Measurements from ENCODE around the gene RHOT2. TPM values are rescaled to one million over a fixed set of nuclear protein-coding genes. Genes with fewer than 3 reads are reported as not detected.

The RHOT2 gene
- total and polyA plus RNA-seq, 9 of the 15 experiments (the other 6 are each of a cell fraction or from before 2014, with no cell fraction given), result 5.0 to 373 (median 112) TPM

DNA sequence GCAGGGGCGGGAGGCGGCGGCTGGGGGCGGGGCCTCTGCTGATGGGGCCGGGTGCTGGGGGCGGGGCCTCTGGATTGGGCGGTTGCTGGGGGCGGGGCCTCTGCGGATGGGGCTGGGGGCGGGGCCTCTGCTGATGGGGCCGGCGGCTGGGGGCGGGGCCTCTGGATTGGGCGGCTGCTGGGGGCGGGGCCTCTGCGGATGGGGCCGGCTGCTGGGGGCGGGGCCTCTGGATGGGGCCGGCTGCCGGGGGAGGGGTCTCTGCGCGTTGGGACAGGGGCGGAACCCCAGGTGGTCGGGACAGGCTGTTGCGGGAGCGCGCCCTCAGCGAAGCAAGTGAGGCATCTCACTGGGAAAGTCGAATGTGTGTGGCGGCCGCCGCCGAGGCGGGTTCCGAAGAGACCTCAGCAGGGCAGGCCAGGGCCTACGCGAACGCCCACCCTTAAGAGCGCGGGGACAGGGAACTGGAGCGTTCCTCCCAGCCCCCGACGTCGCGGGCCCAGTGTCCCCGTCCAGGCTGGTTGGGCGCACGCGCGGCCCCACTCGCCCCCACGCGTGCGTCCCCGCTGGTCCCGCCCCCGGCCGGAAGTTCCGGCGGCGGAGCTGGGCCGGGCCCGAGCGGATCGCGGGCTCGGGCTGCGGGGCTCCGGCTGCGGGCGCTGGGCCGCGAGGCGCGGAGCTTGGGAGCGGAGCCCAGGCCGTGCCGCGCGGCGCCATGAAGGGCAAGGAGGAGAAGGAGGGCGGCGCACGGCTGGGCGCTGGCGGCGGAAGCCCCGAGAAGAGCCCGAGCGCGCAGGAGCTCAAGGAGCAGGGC, 12.1 kb downstream of the RHOT2 start, which contains the start of gene STUB1 (continued):
- no peak for TF ChIP-seq PURB (CRISPR knock-in tag; IDR thresholded peaks at IDR 0.05; ENCODE audit: low read depth)
- no peak for TF ChIP-seq SRF (CRISPR knock-in tag; IDR thresholded peaks at IDR 0.05)
- TF ChIP-seq, protein P1, sequence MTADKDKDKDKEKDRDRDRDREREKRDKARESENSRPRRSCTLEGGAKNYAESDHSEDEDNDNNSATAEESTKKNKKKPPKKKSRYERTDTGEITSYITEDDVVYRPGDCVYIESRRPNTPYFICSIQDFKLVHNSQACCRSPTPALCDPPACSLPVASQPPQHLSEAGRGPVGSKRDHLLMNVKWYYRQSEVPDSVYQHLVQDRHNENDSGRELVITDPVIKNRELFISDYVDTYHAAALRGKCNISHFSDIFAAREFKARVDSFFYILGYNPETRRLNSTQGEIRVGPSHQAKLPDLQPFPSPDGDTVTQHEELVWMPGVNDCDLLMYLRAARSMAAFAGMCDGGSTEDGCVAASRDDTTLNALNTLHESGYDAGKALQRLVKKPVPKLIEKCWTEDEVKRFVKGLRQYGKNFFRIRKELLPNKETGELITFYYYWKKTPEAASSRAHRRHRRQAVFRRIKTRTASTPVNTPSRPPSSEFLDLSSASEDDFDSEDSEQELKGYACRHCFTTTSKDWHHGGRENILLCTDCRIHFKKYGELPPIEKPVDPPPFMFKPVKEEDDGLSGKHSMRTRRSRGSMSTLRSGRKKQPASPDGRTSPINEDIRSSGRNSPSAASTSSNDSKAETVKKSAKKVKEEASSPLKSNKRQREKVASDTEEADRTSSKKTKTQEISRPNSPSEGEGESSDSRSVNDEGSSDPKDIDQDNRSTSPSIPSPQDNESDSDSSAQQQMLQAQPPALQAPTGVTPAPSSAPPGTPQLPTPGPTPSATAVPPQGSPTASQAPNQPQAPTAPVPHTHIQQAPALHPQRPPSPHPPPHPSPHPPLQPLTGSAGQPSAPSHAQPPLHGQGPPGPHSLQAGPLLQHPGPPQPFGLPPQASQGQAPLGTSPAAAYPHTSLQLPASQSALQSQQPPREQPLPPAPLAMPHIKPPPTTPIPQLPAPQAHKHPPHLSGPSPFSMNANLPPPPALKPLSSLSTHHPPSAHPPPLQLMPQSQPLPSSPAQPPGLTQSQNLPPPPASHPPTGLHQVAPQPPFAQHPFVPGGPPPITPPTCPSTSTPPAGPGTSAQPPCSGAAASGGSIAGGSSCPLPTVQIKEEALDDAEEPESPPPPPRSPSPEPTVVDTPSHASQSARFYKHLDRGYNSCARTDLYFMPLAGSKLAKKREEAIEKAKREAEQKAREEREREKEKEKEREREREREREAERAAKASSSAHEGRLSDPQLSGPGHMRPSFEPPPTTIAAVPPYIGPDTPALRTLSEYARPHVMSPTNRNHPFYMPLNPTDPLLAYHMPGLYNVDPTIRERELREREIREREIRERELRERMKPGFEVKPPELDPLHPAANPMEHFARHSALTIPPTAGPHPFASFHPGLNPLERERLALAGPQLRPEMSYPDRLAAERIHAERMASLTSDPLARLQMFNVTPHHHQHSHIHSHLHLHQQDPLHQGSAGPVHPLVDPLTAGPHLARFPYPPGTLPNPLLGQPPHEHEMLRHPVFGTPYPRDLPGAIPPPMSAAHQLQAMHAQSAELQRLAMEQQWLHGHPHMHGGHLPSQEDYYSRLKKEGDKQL (CRISPR knock-in tag; IDR thresholded peaks at IDR 0.05; ENCODE audit: borderline replicate concordance), result no peak
- TF ChIP-seq LEF1 (IDR thresholded peaks at IDR 0.05), result no peak
- peak; percentile 73 for TF ChIP-seq CTBP1 (IDR thresholded peaks at IDR 0.05; ENCODE audit: borderline replicate concordance)
- peak; percentile 65 for TF ChIP-seq MTA3 (IDR thresholded peaks at IDR 0.05; ENCODE audit: borderline replicate concordance)
- peak; percentile 24 for TF ChIP-seq U2AF1 (optimal IDR thresholded peaks at IDR 0.05; ENCODE audit: low read depth, low read length)
- TF ChIP-seq NEUROD1 (IDR thresholded peaks at IDR 0.05; ENCODE audit: borderline replicate concordance, low read depth, low read length, partially characterized antibody), result no peak
- TF ChIP-seq EHMT2 (IDR thresholded peaks at IDR 0.05), result no peak
- TF ChIP-seq NR1H2 (CRISPR knock-in tag; IDR thresholded peaks at IDR 0.05), result no peak
- TF ChIP-seq, protein P2, sequence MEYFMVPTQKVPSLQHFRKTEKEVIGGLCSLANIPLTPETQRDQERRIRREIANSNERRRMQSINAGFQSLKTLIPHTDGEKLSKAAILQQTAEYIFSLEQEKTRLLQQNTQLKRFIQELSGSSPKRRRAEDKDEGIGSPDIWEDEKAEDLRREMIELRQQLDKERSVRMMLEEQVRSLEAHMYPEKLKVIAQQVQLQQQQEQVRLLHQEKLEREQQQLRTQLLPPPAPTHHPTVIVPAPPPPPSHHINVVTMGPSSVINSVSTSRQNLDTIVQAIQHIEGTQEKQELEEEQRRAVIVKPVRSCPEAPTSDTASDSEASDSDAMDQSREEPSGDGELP (CRISPR knock-in tag; IDR thresholded peaks at IDR 0.05; ENCODE audit: borderline replicate concordance), result peak; percentile 66; the same call in 1 of the 2 replicates
- TF ChIP-seq ARHGAP35 (IDR thresholded peaks at IDR 0.05; ENCODE audit: partially characterized antibody), result no peak
- TF ChIP-seq ARID2 (IDR thresholded peaks at IDR 0.05), result no peak
- peak; percentile 73 for TF ChIP-seq BHLHE40 (IDR thresholded peaks at IDR 0.05; ENCODE audit: low read length)
- no peak for TF ChIP-seq CC2D1A (IDR thresholded peaks at IDR 0.05)
- TF ChIP-seq TRIM28 (IDR thresholded peaks at IDR 0.05), result no peak
- no peak; the same call in 1 of the 2 replicates for TF ChIP-seq POLR2A (conservative IDR thresholded peaks at IDR 0.05)
- no peak for TF ChIP-seq ZNF140 (CRISPR knock-in tag; IDR thresholded peaks at IDR 0.05)
- peak; percentile 64; the same call in 1 of the 2 replicates for TF ChIP-seq MYC (IDR thresholded peaks at IDR 0.05; ENCODE audit: low read depth, low read length)
- TF ChIP-seq MYC (CRISPR knock-in tag; IDR thresholded peaks at IDR 0.05; ENCODE audit: borderline replicate concordance, low read depth), result no peak
- peak; percentile 76 for TF ChIP-seq RBFOX2 (IDR thresholded peaks at IDR 0.05; ENCODE audit: low read depth, low read length)
- TF ChIP-seq PRPF4 (IDR thresholded peaks at IDR 0.05; ENCODE audit: insufficient read depth, low read depth, low read length, poor library complexity, severe bottlenecking), result no peak
- TF ChIP-seq OTX1 (CRISPR knock-in tag; IDR thresholded peaks at IDR 0.05), result no peak

Data from K562 (cell line).